Esophagus muscularis mucosa (tissue), 4 donors: ENCODE data around the gene ALG6. TPM values are rescaled to one million over a fixed set of nuclear protein-coding genes. Genes with fewer than 3 reads are reported as not detected.

Experiments
- DNase-seq: peaks from one replicate; pipeline ENCODE4 v3.0.0-alpha.2; 2017; ENCODE audit errors: extremely low spot score
- H3K27ac ChIP-seq, 4 donors: fragments of 200-600 bp; sonication (generic); replicated peaks in 1 of 4; 1 replicate in 3 of 4; 2 replicates in 1 of 4; pipeline ENCODE4 v1.5.1; 2016 to 2019; ENCODE audit warnings: mild to moderate bottlenecking in 1 of 4
- H3K27me3 ChIP-seq, 4 donors: fragments of 200-600 bp; sonication (generic); one replicate each; pipeline versions ENCODE4 v1.5.1 to v1.6.0; 2016 to 2019
- H3K36me3 ChIP-seq, 4 donors: fragments of 200-600 bp; sonication (generic); one replicate each; pipeline ENCODE4 v1.5.1; 2016 to 2019
- H3K4me1 ChIP-seq, 4 donors: fragments of 200-600 bp; sonication (generic); one replicate each; pipeline ENCODE4 v1.5.1; 2016 to 2019
- H3K4me3 ChIP-seq, 4 donors: fragments of 200-600 bp; sonication (generic); 1 replicate in 2 of 4; 2 replicates in 2 of 4; pipeline ENCODE4 v1.5.1; 2016 to 2019; ENCODE audit warnings: mild to moderate bottlenecking in 4 of 4, moderate library complexity in 1 of 4
- H3K9me3 ChIP-seq, 4 donors: fragments of 200-600 bp; sonication (generic); 1 replicate in 3 of 4; 2 replicates in 1 of 4; pipeline ENCODE4 v1.5.1; 2016 to 2019
- CTCF ChIP-seq, 3 experiments: fragments of 200-600 bp in 2 of 3; fragments of 450-650 bp in 1 of 3; sonication (generic) in 2 of 3; IDR thresholded peaks; one replicate each; pipeline ENCODE4 v1.5.1; 2017 to 2019; ENCODE audit warnings: antibody characterized with exemption in 3 of 3, mild to moderate bottlenecking in 2 of 3, moderate library complexity in 1 of 3
- EP300 ChIP-seq: sonication (generic); formaldehyde crosslinking; IDR thresholded peaks from one replicate; pipeline ENCODE4 v1.6.1; 2017; ENCODE audit warnings: antibody characterized with exemption
- POLR2A ChIP-seq: fragments of 450-650 bp; IDR thresholded peaks from one replicate; pipeline ENCODE4 v1.6.1; 2017; ENCODE audit warnings: antibody characterized with exemption, moderate library complexity, mild to moderate bottlenecking, low read depth
- POLR2AphosphoS5 ChIP-seq, 2 donors: sonication (generic); formaldehyde crosslinking; IDR thresholded peaks; one replicate each; pipeline ENCODE4 v1.6.1; 2017; ENCODE audit warnings: antibody characterized with exemption in 2 of 2
- WGBS: methylation state at CpG from one replicate; pipeline ENCODE4 v1.1.5; 2018; 5-methylcytosine and 5-hydroxymethylcytosine counted together
- intact Hi-C: fragments of 100-400 bp; cut with DNase I; formaldehyde crosslinking; loops from one replicate; pipeline ENCODE4 v1.15.1; 2023
- total RNA-seq, 4 donors: library from RNA; depleted of rRNA; stranded (reverse); fragments of >200 nt; gene quantifications; one replicate each; pipeline versions ENCODE4 v1.1.0 to v1.2.1, GENCODE V29; 2016

ALG6 gene
- total RNA-seq, 4 donors from 2014 or later: 3.6 to 10.7 (median 4.9) TPM

GRCh38 chr1:63362073-63362472 is 5.4 kb upstream of the ALG6 start:
- intact Hi-C loops: loop anchor here (10.0 kb wide), 1 partner anchor 163 kb away; the partner anchor contains the start of genes EFCAB7 and ITGB3BP
- WGBS: 89% methylated on average over 1 of the region's 1 CpG
- no peak overlapping the region for H3K4me3 ChIP-seq
- H3K27me3 ChIP-seq: peaks cover 0 to 10% (median 0%) of the 10 kb centered on the region in 4 donors
- H3K4me1 ChIP-seq: peaks cover 3 to 4% (median 4%) of the 10 kb centered on the region in 4 donors
- no peak for DNase-seq
- TF ChIP-seq POLR2AphosphoS5 (IDR thresholded peaks at IDR 0.05) (no peak), CTCF (IDR thresholded peaks at IDR 0.05) (no peak), EP300 (no peak), POLR2A (no peak)
- H3K36me3 ChIP-seq: no peaks in the 10 kb centered on the region
- H3K9me3 ChIP-seq: no peaks in the 10 kb centered on the region
- H3K27ac ChIP-seq: no peak overlapping the region

- H3K9me3 ChIP-seq: no peaks in the 10 kb centered on the region
- WGBS: 94% methylated on average over 1 of the region's 1 CpG
These were observed 4.8 kb upstream of the ALG6 start for GRCh38 chr1:63362578-63362977.

GRCh38 chr1:63363014-63363413 is 4.4 kb upstream of the ALG6 start:
- Histone ChIP-seq H3K36me3 (no peaks in the 10 kb centered on the region), H3K27ac (no peak overlapping the region), H3K9me3 (no peaks in the 10 kb centered on the region), H3K4me1 (peaks cover 5 to 7% (median 7%) of the 10 kb centered on the region in 4 donors), H3K4me3 (no peak overlapping the region), H3K27me3 (peaks cover 0 to 10% (median 0%) of the 10 kb centered on the region in 4 donors)
- intact Hi-C loops: loop anchor here (10.0 kb wide), 1 partner anchor 162 kb away; the partner anchor contains the start of genes EFCAB7 and ITGB3BP
- 93% methylated on average over 5 of the region's 5 CpGs for WGBS
- TF ChIP-seq POLR2AphosphoS5 (IDR thresholded peaks at IDR 0.05) (no peak), POLR2A (no peak), EP300 (no peak), CTCF (IDR thresholded peaks at IDR 0.05) (no peak)
- no peak for DNase-seq

More at GRCh38 chr1:63362578-63362977, 4.8 kb upstream of the ALG6 start:
- Histone ChIP-seq H3K27me3 (peaks cover 0 to 10% (median 0%) of the 10 kb centered on the region in 4 donors), H3K4me1 (peaks cover 5 to 6% (median 6%) of the 10 kb centered on the region in 4 donors), H3K36me3 (no peaks in the 10 kb centered on the region), H3K27ac (no peak overlapping the region), H3K4me3 (no peak overlapping the region)
- TF ChIP-seq POLR2A (no peak), CTCF (IDR thresholded peaks at IDR 0.05) (no peak)
- no peak for DNase-seq
- intact Hi-C loops: loop anchor here (10.0 kb wide), 1 partner anchor 162 kb away; the partner anchor contains the start of genes EFCAB7 and ITGB3BP

- intact Hi-C loops: loop anchor here (10.0 kb wide), 1 partner anchor 158 kb away; the partner anchor contains the start of genes EFCAB7 and ITGB3BP
- Histone ChIP-seq H3K9me3 (no peaks in the 10 kb centered on the region), H3K36me3 (peaks cover 5 to 13% (median 10%) of the 10 kb centered on the region in 4 donors), H3K4me3 (peak overlapping the region; percentile 84 to 95 (median 91)), H3K27ac (peak overlapping the region; percentile 84 to 89 (median 87)), H3K27me3 (peaks cover 0 to 7% (median 0%) of the 10 kb centered on the region in 4 donors), H3K4me1 (peaks cover 13 to 19% (median 15%) of the 10 kb centered on the region in 4 donors)
- WGBS: 88% methylated on average over 7 of the region's 7 CpGs
- DNase-seq: no peak
- TF ChIP-seq POLR2AphosphoS5 (IDR thresholded peaks at IDR 0.05) (no peak), EP300 (no peak), POLR2A (no peak), CTCF (IDR thresholded peaks at IDR 0.05) (no peak)
These were observed 566 bp upstream of the ALG6 start for GRCh38 chr1:63366908-63367214.

- peak overlapping the region; percentile 84 to 95 (median 91) for H3K4me3 ChIP-seq
- H3K4me1 ChIP-seq: peaks cover 13 to 19% (median 15%) of the 10 kb centered on the region in 4 donors
- DNase-seq: no peak
- H3K36me3 ChIP-seq: peaks cover 5 to 25% (median 13%) of the 10 kb centered on the region in 4 donors
- H3K27me3 ChIP-seq: peaks cover 0 to 5% (median 0%) of the 10 kb centered on the region in 4 donors
- intact Hi-C loops: loop anchor here (10.0 kb wide), 1 partner anchor 157 kb away; the partner anchor contains the start of genes EFCAB7 and ITGB3BP
- 1% methylated on average over 10 of the region's 10 CpGs for WGBS
- H3K27ac ChIP-seq: peak overlapping the region; percentile 84 to 89 (median 87)
- H3K9me3 ChIP-seq: no peaks in the 10 kb centered on the region
- TF ChIP-seq EP300 (no peak), POLR2A (no peak), POLR2AphosphoS5 (IDR thresholded peaks at IDR 0.05) (no peak), CTCF (IDR thresholded peaks at IDR 0.05) (no peak)
These were observed 704 bp downstream of the ALG6 start for GRCh38 chr1:63368131-63368530.
